Naive thymus-derived CD4-positive, alpha-beta T cell (primary cell): ENCODE results near the gene POLR2F. TPM values are rescaled to one million over a fixed set of nuclear protein-coding genes. Genes with fewer than 3 reads are reported as not detected.

Experiments
- ATAC-seq: fragments of 150-1000 bp; cut with Tn5 transposase; 2 replicates; pipeline ENCODE4 v1.10.0; 2021; ENCODE audit warnings: mild to moderate bottlenecking, moderate library complexity
- CTCF ChIA-PET: fragments of 350-600 bp; sonication (Branson Sonifier 250); formaldehyde crosslinking; loops from one replicate; lab custom pipeline; 2021; ENCODE audit warnings: antibody characterized with exemption; lab: Charles Lee
- POLR2A ChIA-PET: fragments of 350-600 bp; sonication (Branson Sonifier 250); formaldehyde crosslinking; loops from one replicate; lab custom pipeline; 2021; ENCODE audit warnings: antibody characterized with exemption, inconsistent platforms; lab: Charles Lee
- DNase-seq, 9 donors: peaks; one replicate each; pipeline versions ENCODE4 v3.0.0 to v3.0.0-alpha.2; 2020 to 2022; ENCODE audit warnings: mixed read lengths in 1 of 9
- H3K27ac ChIP-seq: one replicate; pipeline ENCODE4 v1.7.0; 2013; ENCODE audit warnings: mild to moderate bottlenecking, low read depth, low read length, moderate library complexity
- H3K27me3 ChIP-seq, 2 donors: one replicate each; pipeline ENCODE4 v1.7.0; 2013; ENCODE audit warnings: low read length in 2 of 2, mild to moderate bottlenecking in 2 of 2, moderate library complexity in 2 of 2; ENCODE audit not compliant: control insufficient read depth in 2 of 2, insufficient read depth in 2 of 2
- H3K36me3 ChIP-seq, 3 experiments: 1 replicate in 2 of 3; 2 replicates in 1 of 3; pipeline ENCODE4 v1.7.0; 2013; ENCODE audit warnings: low read length in 3 of 3, mild to moderate bottlenecking in 3 of 3, moderate library complexity in 1 of 3; ENCODE audit not compliant: insufficient read depth in 3 of 3, control insufficient read depth in 2 of 3
- H3K4me1 ChIP-seq, 2 donors: one replicate each; pipeline ENCODE4 v1.7.0; 2013; ENCODE audit warnings: low read length in 2 of 2, mild to moderate bottlenecking in 2 of 2, moderate library complexity in 1 of 2; ENCODE audit not compliant: control insufficient read depth in 2 of 2, insufficient read depth in 2 of 2
- H3K4me3 ChIP-seq: 2 replicates; pipeline ENCODE4 v1.7.0; 2013; ENCODE audit warnings: mild to moderate bottlenecking, low read length
- H3K9me3 ChIP-seq, 3 experiments: 1 replicate in 2 of 3; 2 replicates in 1 of 3; pipeline ENCODE4 v1.7.0; 2013; ENCODE audit warnings: low read length in 3 of 3; ENCODE audit not compliant: control insufficient read depth in 2 of 3
- H3K27ac Mint-ChIP-seq, 9 donors: one replicate each; pipeline ENCODE4 v1.8.0; 2020 to 2022; ENCODE audit warnings: mixed read lengths in 9 of 9, mild to moderate bottlenecking in 8 of 9, moderate library complexity in 5 of 9, inconsistent platforms in 2 of 9
- H3K27me3 Mint-ChIP-seq, 5 donors: one replicate each; pipeline ENCODE4 v1.8.0; 2021 to 2022; ENCODE audit warnings: mixed read lengths in 5 of 5, mild to moderate bottlenecking in 1 of 5
- H3K36me3 Mint-ChIP-seq, 5 donors: one replicate each; pipeline ENCODE4 v1.8.0; 2020 to 2022; ENCODE audit warnings: mixed read lengths in 5 of 5, mild to moderate bottlenecking in 3 of 5, inconsistent platforms in 1 of 5
- H3K4me1 Mint-ChIP-seq, 7 donors: one replicate each; pipeline ENCODE4 v1.8.0; 2020 to 2022; ENCODE audit warnings: mixed read lengths in 7 of 7, mild to moderate bottlenecking in 3 of 7, inconsistent platforms in 1 of 7
- H3K4me3 Mint-ChIP-seq, 10 donors: one replicate each; pipeline ENCODE4 v1.8.0; 2020 to 2022; ENCODE audit warnings: mild to moderate bottlenecking in 10 of 10, mixed read lengths in 10 of 10, moderate library complexity in 6 of 10, inconsistent platforms in 2 of 10
- H3K9me3 Mint-ChIP-seq, 11 donors: one replicate each; pipeline ENCODE4 v1.8.0; 2020 to 2022; ENCODE audit warnings: mixed read lengths in 11 of 11, mild to moderate bottlenecking in 4 of 11, inconsistent platforms in 1 of 11, moderate library complexity in 1 of 11
- intact Hi-C, 2 donors: fragments of 100-400 bp; cut with micrococcal nuclease; formaldehyde crosslinking; loops; one replicate each; pipeline ENCODE4 v1.15.1; 2023
- microRNA-seq: library from miRNA; unstranded; fragments of <30 nt; microRNA quantifications from one replicate; pipeline ENCODE4 v1.2.0, GENCODE V29; 2022; ENCODE audit warnings: borderline microRNAs expressed
- polyA plus RNA-seq, 2 donors: library from polyadenylated mRNA; unstranded; fragments of 300-500 nt; fragmentation: Illumina TruSeq; gene quantifications; one replicate each; pipeline ENCODE4 v1.2.3, GENCODE V29; 2021
- total RNA-seq, 6 experiments: library from RNA in 5 of 6; stranded (reverse) in 5 of 6; gene quantifications; 1 replicate in 5 of 6; 2 replicates in 1 of 6; pipeline ENCODE4 v1.2.3 and lab custom pipeline; 2021 to 2026

POLR2F gene
- total and polyA plus RNA-seq, 7 experiments from 2014 or later, result 25.9 to 137 (median 45.9) TPM

DNA sequence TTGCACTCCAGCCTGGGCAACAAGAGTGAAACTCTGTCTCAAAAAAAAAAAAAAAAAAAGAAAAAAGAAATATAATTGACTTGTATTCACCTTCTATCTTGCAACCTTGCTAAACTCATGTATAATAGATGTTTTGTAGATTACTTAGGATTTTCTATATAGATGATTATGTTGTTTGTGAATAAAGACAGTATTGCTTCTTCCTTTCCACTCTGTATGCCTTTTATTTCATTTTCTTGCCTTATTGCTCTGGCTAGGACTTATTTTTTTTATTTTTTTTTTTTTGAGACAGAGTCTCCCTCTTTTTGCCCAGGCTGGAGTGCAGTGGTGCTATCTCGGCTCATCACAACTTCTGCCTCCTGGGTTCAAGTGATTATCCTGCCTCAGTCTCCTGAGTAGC is 60.6 kb downstream of the POLR2F start:
- intact Hi-C loops, result no loop called here

DNA sequence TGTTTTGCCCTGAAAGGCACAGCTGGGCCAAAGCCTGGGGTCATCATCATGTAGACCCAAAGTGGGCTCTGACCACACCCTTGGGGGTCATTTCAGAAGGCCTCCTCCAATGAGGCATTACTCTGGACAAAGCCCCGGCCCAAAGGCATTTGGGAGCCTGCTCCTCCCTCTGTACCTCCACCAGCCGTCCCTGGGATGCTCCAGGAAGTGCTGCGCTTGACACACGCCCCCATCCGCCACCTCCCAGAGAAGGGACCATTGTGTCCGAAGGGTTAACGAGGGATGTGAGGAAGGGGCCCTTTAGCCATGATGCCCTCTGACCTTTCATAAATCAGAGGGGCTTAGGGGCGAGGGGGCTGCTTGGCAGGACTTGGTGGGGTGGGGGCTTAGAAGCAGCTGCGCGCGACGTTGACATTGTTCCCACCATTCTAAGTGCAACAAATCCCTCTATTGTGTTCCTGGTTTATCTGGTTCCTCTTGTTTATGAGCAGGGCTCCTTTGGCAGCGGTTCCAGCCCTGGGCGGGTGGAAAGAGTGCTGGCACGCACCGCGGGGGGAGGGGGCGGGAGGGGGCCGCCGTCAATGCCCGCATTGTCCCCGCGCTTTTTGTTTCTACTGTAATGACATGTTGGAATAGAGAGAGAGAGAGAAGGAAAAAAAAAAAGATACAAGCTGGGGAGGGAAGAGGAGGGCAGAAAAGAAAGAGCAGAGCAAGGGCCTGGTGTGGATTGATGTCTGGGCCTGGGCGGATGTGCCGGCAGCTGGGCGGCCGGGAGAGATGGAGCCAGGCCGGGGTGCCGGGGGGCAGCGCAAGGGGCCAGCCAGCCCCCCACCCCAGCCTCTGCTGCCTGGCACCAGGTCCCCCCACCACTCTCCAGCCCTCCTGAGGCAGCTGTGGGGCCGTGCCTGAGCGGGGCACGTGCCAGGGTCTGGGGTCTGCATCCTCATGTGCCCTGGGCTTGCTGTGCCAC is 63.0 kb downstream of the POLR2F start:
- Histone ChIP-seq H3K27me3 (no peaks in the 10 kb centered on the region), H3K27ac (no peak overlapping the region), H3K4me3 (no peak overlapping the region), H3K36me3 (no peaks in the 10 kb centered on the region), H3K4me1 (no peaks in the 10 kb centered on the region), H3K9me3 (no peaks in the 10 kb centered on the region)
- ChIA-PET CTCF (no interaction called here), POLR2A (no interaction called here)
- Mint-ChIP-seq H3K4me1 (peaks cover 0 to 7% (median 0%) of the 10 kb centered on the region in 7 donors), H3K36me3 (no peaks in the 10 kb centered on the region), H3K4me3 (no peak overlapping the region), H3K9me3 (no peaks in the 10 kb centered on the region), H3K27me3 (no peaks in the 10 kb centered on the region), H3K27ac (no peak overlapping the region)
- ATAC-seq, result no peak
- no peak for DNase-seq
- intact Hi-C loops, result no loop called here

More for the DNA sequence above, 60.6 kb downstream of the POLR2F start:
- no peak overlapping the region for H3K4me3 ChIP-seq
- ChIA-PET POLR2A (no interaction called here), CTCF (no interaction called here)
- no peak overlapping the region for H3K27ac Mint-ChIP-seq
- no peaks in the 10 kb centered on the region for H3K36me3 ChIP-seq
- peaks cover 0 to 7% (median 0%) of the 10 kb centered on the region in 7 donors for H3K4me1 Mint-ChIP-seq
- H3K36me3 Mint-ChIP-seq, result no peaks in the 10 kb centered on the region
- H3K27ac ChIP-seq, result no peak overlapping the region
- no peaks in the 10 kb centered on the region for H3K27me3 Mint-ChIP-seq
- H3K4me3 Mint-ChIP-seq, result no peak overlapping the region
- ATAC-seq (no peak), DNase-seq (no peak)
- no peaks in the 10 kb centered on the region for H3K9me3 Mint-ChIP-seq
- peaks cover 0 to 9% of the 10 kb centered on the region in 2 donors for H3K4me1 ChIP-seq
- no peaks in the 10 kb centered on the region for H3K27me3 ChIP-seq
- H3K9me3 ChIP-seq, result no peaks in the 10 kb centered on the region

DNA sequence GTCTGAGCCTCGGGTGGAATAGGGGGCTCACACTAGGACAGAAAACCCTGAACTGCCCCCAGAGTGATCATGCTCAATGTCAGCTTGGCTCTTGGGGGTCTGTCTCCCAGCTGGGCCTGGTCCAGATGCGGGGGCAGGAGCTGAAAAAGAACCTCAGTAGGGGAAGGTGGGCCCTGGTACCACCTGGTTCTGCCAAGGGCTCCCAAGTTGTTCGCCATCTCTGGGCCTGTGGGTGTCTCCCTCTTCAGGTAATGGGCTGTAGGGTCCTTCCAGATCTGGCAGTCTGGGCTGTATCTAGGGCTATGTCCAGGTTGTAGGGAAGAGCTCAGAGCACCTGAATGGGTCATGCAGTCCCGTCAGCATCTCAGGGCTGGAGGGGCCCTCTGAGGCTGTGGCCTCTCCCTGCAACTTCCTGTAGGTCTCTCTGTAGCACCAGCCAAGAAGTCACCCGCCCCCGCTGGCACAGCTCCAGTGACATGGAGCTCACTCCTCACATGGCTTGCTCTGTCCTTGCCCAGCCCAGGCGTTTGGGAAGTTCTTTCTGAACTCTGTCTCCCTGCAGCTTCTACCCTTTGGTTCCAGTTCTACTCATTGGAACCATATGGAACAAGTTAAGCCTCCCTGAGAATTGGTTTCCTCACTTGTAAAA is 63.9 kb downstream of the POLR2F start:
- Mint-ChIP-seq H3K27me3 (no peaks in the 10 kb centered on the region), H3K4me3 (no peak overlapping the region), H3K27ac (no peak overlapping the region), H3K4me1 (peaks cover 0 to 7% (median 0%) of the 10 kb centered on the region in 7 donors), H3K9me3 (no peaks in the 10 kb centered on the region), H3K36me3 (no peaks in the 10 kb centered on the region)
- ATAC-seq, result no peak
- Histone ChIP-seq H3K36me3 (no peaks in the 10 kb centered on the region), H3K4me1 (no peaks in the 10 kb centered on the region), H3K9me3 (no peaks in the 10 kb centered on the region), H3K27ac (no peak overlapping the region), H3K27me3 (no peaks in the 10 kb centered on the region), H3K4me3 (no peak overlapping the region)
- intact Hi-C loops, result no loop called here
- no peak for DNase-seq
- CTCF ChIA-PET, result no interaction called here
- POLR2A ChIA-PET, result no interaction called here

DNA sequence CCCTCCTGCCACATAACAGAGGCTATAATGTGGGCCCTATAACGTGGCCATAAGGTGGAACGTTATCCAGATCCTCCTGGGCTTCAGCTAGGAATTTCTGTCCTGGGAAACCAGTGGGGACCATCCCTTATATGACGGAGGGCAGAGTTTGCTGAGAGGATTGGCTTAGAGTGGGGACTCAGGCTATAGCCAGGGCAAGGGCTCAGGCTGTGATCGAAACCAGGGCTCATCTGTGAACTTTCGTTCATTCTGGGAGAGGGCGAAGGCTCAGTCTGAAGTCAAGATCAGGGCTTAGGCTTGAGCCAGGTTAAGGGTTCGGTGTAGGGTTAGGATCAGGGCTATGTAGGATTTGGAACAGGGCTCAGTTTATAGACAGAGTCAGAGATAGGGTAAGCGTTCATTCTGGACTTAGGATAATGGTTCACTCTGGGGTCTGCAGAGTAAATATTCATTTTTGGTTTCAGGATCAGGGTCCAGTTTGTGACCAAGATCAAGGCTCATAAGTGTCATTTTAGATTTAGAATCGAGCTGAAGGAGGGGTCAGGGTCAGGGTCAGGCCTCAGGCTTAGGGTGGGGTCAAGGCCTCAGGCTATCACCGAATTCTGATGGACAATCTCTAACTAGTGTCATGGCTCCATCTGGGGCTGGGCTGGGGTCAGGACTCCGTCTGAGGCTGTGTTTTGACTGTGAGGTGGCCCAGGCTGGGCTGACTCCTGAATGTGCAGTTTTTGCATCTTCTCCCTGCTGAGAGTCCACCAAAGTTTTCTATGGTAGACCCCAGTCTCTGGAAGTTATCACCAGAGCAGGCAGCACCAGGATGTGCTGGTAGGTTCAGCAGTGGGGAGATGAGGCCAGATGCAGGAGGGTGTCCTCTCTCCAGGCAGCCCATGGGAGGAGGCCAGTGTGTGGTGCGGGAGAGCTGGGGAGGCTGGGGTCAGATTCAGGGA is 64.7 kb downstream of the POLR2F start:
- Mint-ChIP-seq H3K27ac (peak overlapping the region in 2 of 9 donors; percentile 46 to 71), H3K4me3 (no peak overlapping the region), H3K27me3 (no peaks in the 10 kb centered on the region), H3K9me3 (no peaks in the 10 kb centered on the region), H3K4me1 (peaks cover 0 to 7% (median 0%) of the 10 kb centered on the region in 7 donors), H3K36me3 (no peaks in the 10 kb centered on the region)
- intact Hi-C loops, result no loop called here
- H3K4me1 ChIP-seq, result no peaks in the 10 kb centered on the region
- DNase-seq (no peak), ATAC-seq (no peak)
- H3K27me3 ChIP-seq, result no peaks in the 10 kb centered on the region
- POLR2A ChIA-PET, result no interaction called here
- H3K9me3 ChIP-seq, result no peaks in the 10 kb centered on the region
- H3K27ac ChIP-seq, result no peak overlapping the region
- no peaks in the 10 kb centered on the region for H3K36me3 ChIP-seq
- CTCF ChIA-PET, result no interaction called here
- no peak overlapping the region for H3K4me3 ChIP-seq

Small RNA genes lying within 50 kb of the gene (microRNA-seq; reads per million reads assigned to microRNA genes)
- not detected for gene MIR4534
- gene MIR6820, result not detected

Other genes with a start within 250 kb of the POLR2F start
- 10 to 100 TPM in 1 of 5 experiments, 1 to 10 TPM in 4; 1.1 to 14.6 (median 5.4) TPM for gene GCAT, start 145.8 kb upstream of the POLR2F start, total RNA-seq
- gene GCAT, start 145.8 kb upstream of the POLR2F start, polyA plus RNA-seq, result 1 to 10 TPM; 7.8 to 8.1 TPM
- not detected for gene GALR3, start 130.3 kb upstream of the POLR2F start, total RNA-seq
- not detected for gene GALR3, start 130.3 kb upstream of the POLR2F start, polyA plus RNA-seq
- 10 to 100 TPM; 18.9 to 26.2 (median 20.4) TPM for gene ANKRD54, start 109.4 kb upstream of the POLR2F start, total RNA-seq
- 10 to 100 TPM; 14.3 to 18.5 TPM for gene ANKRD54, start 109.4 kb upstream of the POLR2F start, polyA plus RNA-seq
- gene EIF3L, start 104.3 kb upstream of the POLR2F start, total RNA-seq, result 100 to 1,000 TPM; 383 to 586 (median 525) TPM
- gene EIF3L, start 104.3 kb upstream of the POLR2F start, polyA plus RNA-seq, result 100 to 1,000 TPM; 338 to 419 TPM
- gene MICALL1, start 47.4 kb upstream of the POLR2F start, total RNA-seq, result 10 to 100 TPM; 22.2 to 40.0 (median 27.8) TPM
- 1 to 10 TPM; 2.2 to 7.3 TPM for gene MICALL1, start 47.4 kb upstream of the POLR2F start, polyA plus RNA-seq
- gene C22orf23, start 98 bp upstream of the POLR2F start, total RNA-seq, result under 1 TPM in 1 of 5 experiments, not detected in 4; 0.31 TPM
- not detected for gene C22orf23, start 98 bp upstream of the POLR2F start, polyA plus RNA-seq
- not detected for gene SOX10, start 30.9 kb downstream of the POLR2F start, total RNA-seq
- not detected for gene SOX10, start 30.9 kb downstream of the POLR2F start, polyA plus RNA-seq
- 10 to 100 TPM; 10.0 to 29.3 (median 26.5) TPM for gene PICK1, start 103.7 kb downstream of the POLR2F start, total RNA-seq
- gene PICK1, start 103.7 kb downstream of the POLR2F start, polyA plus RNA-seq, result 1 to 10 TPM; 6.3 to 6.6 TPM
- not detected for gene SLC16A8, start 130.5 kb downstream of the POLR2F start, total RNA-seq
- gene SLC16A8, start 130.5 kb downstream of the POLR2F start, polyA plus RNA-seq, result not detected
- 1 to 10 TPM in 3 of 5 experiments, under 1 TPM in 2; 0.46 to 3.9 (median 1.9) TPM for gene BAIAP2L2, start 157.0 kb downstream of the POLR2F start, total RNA-seq
- not detected for gene BAIAP2L2, start 157.0 kb downstream of the POLR2F start, polyA plus RNA-seq
- 100 to 1,000 TPM in 3 of 5 experiments, 10 to 100 TPM in 2; 66.5 to 252 (median 105) TPM for gene PLA2G6, start 228.1 kb downstream of the POLR2F start, total RNA-seq
- gene PLA2G6, start 228.1 kb downstream of the POLR2F start, polyA plus RNA-seq, result 1 to 10 TPM; 4.8 to 8.3 TPM
- gene MAFF, start 248.3 kb downstream of the POLR2F start, total RNA-seq, result 10 to 100 TPM in 2 of 5 experiments, 1 to 10 TPM in 3; 4.8 to 72.6 (median 5.5) TPM
- 1 to 10 TPM; 1.6 to 2.3 TPM for gene MAFF, start 248.3 kb downstream of the POLR2F start, polyA plus RNA-seq